BLaER1 treated with 17β-estradiol and CSF1 and Interleukin-3, amounts not matched to agents 10 nM and 100 nM (cell line): ENCODE data around the gene CEP112.
A peak's percentile ranks its signal among the peaks of the same experiment; 100 is the strongest.

Experiments
- H3K27ac ChIP-seq, 11 experiments: shearing (Covaris generic); formaldehyde crosslinking; 2 replicates each; pipeline ENCODE4 v1.8.1; 2022
- H3K27me3 ChIP-seq, 11 experiments: shearing (Covaris generic); formaldehyde crosslinking; 2 replicates each; pipeline ENCODE4 v1.8.1; 2022
- H3K36me3 ChIP-seq, 11 experiments: shearing (Covaris generic); formaldehyde crosslinking; 2 replicates each; pipeline ENCODE4 v1.8.1; 2022
- H3K4me1 ChIP-seq, 10 experiments: shearing (Covaris generic); formaldehyde crosslinking; 2 replicates each; pipeline ENCODE4 v1.8.1; 2022
- H3K4me2 ChIP-seq, 11 experiments: shearing (Covaris generic); formaldehyde crosslinking; 2 replicates each; pipeline ENCODE4 v1.8.1; 2022
- H3K4me3 ChIP-seq, 10 experiments: shearing (Covaris generic); formaldehyde crosslinking; 2 replicates each; pipeline ENCODE4 v1.8.1; 2022
- H3K9ac ChIP-seq, 11 experiments: shearing (Covaris generic); formaldehyde crosslinking; 2 replicates each; pipeline ENCODE4 v1.8.1; 2022
- H3K9me3 ChIP-seq, 11 experiments: shearing (Covaris generic); formaldehyde crosslinking; replicated peaks in 1 of 11; 2 replicates each; pipeline ENCODE4 v1.8.1; 2022
- H4K20me1 ChIP-seq, 11 experiments: shearing (Covaris generic); formaldehyde crosslinking; 2 replicates each; pipeline ENCODE4 v1.8.1; 2022
- Cebpa-rat ChIP-seq, 11 experiments: shearing (Covaris generic); IDR thresholded peaks; 2 replicates each; pipeline ENCODE4 v1.8.1; 2022

Gene CEP112

DNA sequence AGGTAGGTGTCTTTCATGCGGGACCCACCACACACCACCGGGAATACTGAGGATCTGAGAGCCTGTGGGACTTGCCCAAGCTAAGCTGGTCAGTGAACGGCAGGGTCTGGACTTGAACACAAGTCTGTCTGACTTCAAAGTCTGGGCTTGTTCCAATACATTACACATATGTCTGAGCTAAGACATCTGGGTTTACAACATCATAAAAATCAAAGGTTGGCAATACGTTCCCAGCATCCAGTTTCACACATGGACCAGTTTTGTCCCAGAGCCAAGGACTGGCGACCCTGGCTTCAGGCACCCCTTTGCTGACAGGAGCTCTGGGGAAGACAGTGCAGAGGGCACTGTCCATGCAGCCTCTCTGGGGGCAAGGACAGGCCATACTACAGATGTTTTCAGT, 602.6 kb downstream of the CEP112 start:
- no peak overlapping the region for H3K4me2 ChIP-seq
- no peaks in the 10 kb centered on the region for H3K36me3 ChIP-seq
- peaks cover 7 to 39% (median 29%) of the 10 kb centered on the region in 10 experiments; a peak in 19 of 20 replicates for H3K4me1 ChIP-seq
- TF ChIP-seq Cebpa-rat (IDR thresholded peaks at IDR 0.05): no peak
- H4K20me1 ChIP-seq: no peaks in the 10 kb centered on the region
- H3K27ac ChIP-seq: no peak overlapping the region
- H3K9ac ChIP-seq: no peak overlapping the region
- H3K27me3 ChIP-seq: no peaks in the 10 kb centered on the region
- no peak overlapping the region for H3K4me3 ChIP-seq
- H3K9me3 ChIP-seq: peaks cover 0 to 10% (median 0%) of the 10 kb centered on the region in 11 experiments; a peak in 2 of 22 replicates

DNA sequence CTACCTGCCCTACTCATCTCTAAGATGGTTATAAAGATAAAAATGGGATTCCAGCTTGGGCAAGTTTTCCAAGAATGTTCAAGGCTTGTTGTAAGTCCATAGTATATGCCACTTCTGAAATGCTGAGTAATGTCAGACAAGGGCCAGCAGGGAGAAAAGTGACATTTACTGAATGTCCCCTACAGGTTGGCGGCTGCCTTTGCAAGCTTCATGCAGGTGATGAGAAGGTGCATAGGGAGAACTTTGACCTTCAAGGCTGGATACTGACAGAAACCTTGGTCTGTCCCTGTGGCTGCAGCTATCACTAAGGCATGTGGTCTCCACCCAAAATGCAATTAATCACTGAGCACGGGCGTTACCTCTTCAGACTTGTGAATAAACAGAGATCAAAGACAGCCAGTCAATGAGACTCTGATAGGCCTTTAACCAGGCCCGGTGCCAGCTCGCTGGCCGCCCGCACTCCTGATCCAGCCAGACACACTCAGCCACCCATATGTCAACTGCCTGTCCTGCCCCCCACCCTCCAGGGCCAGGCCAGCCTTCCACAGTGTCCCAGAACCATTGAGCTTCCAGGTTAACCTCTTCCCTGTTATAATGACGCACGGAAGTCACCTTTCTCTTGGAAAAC, 603.6 kb downstream of the CEP112 start:
- Histone ChIP-seq H3K4me2 (no peak overlapping the region), H3K27ac (no peak overlapping the region), H3K4me3 (no peak overlapping the region), H3K27me3 (no peaks in the 10 kb centered on the region), H3K4me1 (peaks cover 0 to 38% (median 26%) of the 10 kb centered on the region in 10 experiments; a peak in 16 of 20 replicates), H3K9me3 (peaks cover 0 to 10% (median 0%) of the 10 kb centered on the region in 11 experiments; a peak in 2 of 22 replicates), H4K20me1 (no peaks in the 10 kb centered on the region), H3K9ac (no peak overlapping the region), H3K36me3 (no peaks in the 10 kb centered on the region)
- TF ChIP-seq Cebpa-rat (IDR thresholded peaks at IDR 0.05): no peak

DNA sequence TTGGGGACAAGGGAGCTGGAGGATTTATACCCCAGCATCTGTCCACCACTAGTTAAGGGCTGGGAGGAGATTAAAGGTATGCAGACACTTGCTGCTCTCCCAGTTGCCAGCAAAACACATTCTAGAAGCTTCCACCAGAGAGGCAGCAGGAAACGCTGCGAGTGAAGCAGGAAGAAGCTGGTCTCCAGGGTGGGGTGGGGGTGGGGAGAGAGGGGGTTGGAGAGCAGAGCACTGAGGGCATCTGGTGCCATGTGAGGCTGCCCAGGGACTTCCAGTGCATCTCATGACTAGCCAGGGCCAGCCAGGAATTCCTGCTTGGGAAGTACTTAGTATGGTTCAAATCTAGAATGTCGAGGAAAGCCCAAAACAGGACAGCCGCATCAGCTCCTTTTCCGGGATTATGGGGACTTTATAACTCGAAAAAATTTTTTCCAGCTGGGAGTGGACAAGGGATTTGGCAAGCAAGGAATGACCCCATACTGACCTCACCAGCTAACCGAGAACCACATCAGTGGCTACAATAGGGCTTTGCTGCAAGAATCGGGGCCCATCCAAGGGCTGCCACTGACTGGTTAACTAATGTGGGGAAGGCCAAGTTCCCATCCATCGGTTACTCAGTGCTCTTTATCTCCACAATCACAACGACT, 604.3 kb downstream of the CEP112 start:
- no peaks in the 10 kb centered on the region for H3K27me3 ChIP-seq
- H3K9ac ChIP-seq: no peak overlapping the region
- H3K36me3 ChIP-seq: no peaks in the 10 kb centered on the region
- no peaks in the 10 kb centered on the region for H4K20me1 ChIP-seq
- H3K4me1 ChIP-seq: peaks cover 0 to 32% (median 20%) of the 10 kb centered on the region in 10 experiments; a peak in 16 of 20 replicates
- peaks cover 0 to 10% (median 0%) of the 10 kb centered on the region in 11 experiments; a peak in 2 of 22 replicates for H3K9me3 ChIP-seq
- H3K27ac ChIP-seq: no peak overlapping the region
- no peak for TF ChIP-seq Cebpa-rat (IDR thresholded peaks at IDR 0.05)
- H3K4me3 ChIP-seq: no peak overlapping the region
- peak overlapping the region in 4 of 11 experiments; percentile 8 to 34 (median 27); a peak in 3 of 22 replicates for H3K4me2 ChIP-seq

DNA sequence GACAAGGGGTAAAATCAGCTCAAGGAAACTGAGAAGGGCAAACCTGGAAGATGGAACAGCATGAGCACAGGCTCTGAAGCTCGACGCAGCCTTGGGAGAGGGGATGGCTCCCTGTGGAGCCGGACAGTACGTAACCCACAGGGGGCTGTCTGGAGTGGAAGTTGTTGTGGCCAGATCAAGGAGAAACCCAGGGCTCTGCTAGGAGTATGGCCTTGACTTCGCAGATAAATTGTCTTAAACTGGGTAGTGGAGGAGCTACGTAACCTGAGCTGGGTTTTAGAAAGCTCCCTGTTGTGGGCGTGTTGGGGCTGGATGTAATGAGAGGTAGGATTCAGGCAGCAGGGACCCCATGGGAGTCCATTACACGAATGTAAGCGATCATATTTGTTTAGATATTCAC, 605.0 kb downstream of the CEP112 start:
- peaks cover 0 to 28% (median 18%) of the 10 kb centered on the region in 10 experiments; a peak in 16 of 20 replicates for H3K4me1 ChIP-seq
- no peak overlapping the region for H3K9ac ChIP-seq
- H3K4me2 ChIP-seq: 0 out of 22 replicates have a peak overlapping the region, but pooled peaks of 2 of the 11 experiments have one; percentile 23 to 31
- H3K4me3 ChIP-seq: no peak overlapping the region
- no peak for TF ChIP-seq Cebpa-rat (IDR thresholded peaks at IDR 0.05)
- H4K20me1 ChIP-seq: no peaks in the 10 kb centered on the region
- H3K36me3 ChIP-seq: no peaks in the 10 kb centered on the region
- no peaks in the 10 kb centered on the region for H3K27me3 ChIP-seq
- peaks cover 0 to 10% (median 0%) of the 10 kb centered on the region in 11 experiments; a peak in 2 of 22 replicates for H3K9me3 ChIP-seq
- no peak overlapping the region for H3K27ac ChIP-seq
